ENCODE measurements around the gene ZSCAN12. TPM values are rescaled to one million over a fixed set of nuclear protein-coding genes. Genes with fewer than 3 reads are reported as not detected.
A peak's percentile ranks its signal among the peaks of the same experiment; 100 is the strongest.

Gene ZSCAN12
- total and polyA plus RNA-seq, 2 of the 13 experiments (the other 11 are each of a cell fraction or from before 2014, with no cell fraction given) = 2.8 to 8.9 TPM

DNA sequence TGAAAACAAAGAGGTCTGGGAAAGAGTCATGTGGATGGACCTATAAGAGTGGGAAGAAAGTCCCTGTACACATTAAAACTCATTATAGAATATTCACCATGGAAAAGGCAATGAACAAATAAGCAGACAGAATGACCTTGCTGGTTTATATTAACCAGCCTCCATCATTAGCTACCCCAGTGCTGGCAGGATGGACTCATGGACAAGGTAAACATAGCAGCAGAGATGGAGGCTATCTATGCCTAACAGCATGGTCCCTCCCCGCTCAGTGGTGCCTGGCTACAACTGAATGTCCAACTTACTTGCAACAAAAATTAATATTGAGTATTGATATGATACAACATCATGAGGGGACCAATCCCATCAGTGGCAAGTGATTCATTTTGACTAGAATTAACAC lies 54.3 kb downstream of the ZSCAN12 start (continued):
- TF ChIP-seq TIGD3 (CRISPR knock-in tag; IDR thresholded peaks at IDR 0.05; ENCODE audit: borderline replicate concordance) (no peak), TARDBP (CRISPR knock-in tag; IDR thresholded peaks at IDR 0.05) (peak; percentile 39), ZNF264 (CRISPR knock-in tag; IDR thresholded peaks at IDR 0.05) (0 out of 2 replicates have a peak, but pooled peaks have one; percentile 59), TOE1 (CRISPR knock-in tag; IDR thresholded peaks at IDR 0.05) (no peak), PAXIP1 (CRISPR knock-in tag; conservative IDR thresholded peaks at IDR 0.05) (peak; percentile 73), ZNF574 (CRISPR knock-in tag; IDR thresholded peaks at IDR 0.05) (peak; percentile 95), HNF4A (CRISPR knock-in tag; IDR thresholded peaks at IDR 0.05) (peak; percentile 56; the same call in 1 of the 2 replicates), ZNF761 (CRISPR knock-in tag; conservative IDR thresholded peaks at IDR 0.05) (no peak)
- TF ChIP-seq, protein P1, sequence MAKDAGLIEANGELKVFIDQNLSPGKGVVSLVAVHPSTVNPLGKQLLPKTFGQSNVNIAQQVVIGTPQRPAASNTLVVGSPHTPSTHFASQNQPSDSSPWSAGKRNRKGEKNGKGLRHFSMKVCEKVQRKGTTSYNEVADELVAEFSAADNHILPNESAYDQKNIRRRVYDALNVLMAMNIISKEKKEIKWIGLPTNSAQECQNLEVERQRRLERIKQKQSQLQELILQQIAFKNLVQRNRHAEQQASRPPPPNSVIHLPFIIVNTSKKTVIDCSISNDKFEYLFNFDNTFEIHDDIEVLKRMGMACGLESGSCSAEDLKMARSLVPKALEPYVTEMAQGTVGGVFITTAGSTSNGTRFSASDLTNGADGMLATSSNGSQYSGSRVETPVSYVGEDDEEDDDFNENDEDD (CRISPR knock-in tag; IDR thresholded peaks at IDR 0.05; ENCODE audit: borderline replicate concordance) = no peak
- TF ChIP-seq, protein P2, sequence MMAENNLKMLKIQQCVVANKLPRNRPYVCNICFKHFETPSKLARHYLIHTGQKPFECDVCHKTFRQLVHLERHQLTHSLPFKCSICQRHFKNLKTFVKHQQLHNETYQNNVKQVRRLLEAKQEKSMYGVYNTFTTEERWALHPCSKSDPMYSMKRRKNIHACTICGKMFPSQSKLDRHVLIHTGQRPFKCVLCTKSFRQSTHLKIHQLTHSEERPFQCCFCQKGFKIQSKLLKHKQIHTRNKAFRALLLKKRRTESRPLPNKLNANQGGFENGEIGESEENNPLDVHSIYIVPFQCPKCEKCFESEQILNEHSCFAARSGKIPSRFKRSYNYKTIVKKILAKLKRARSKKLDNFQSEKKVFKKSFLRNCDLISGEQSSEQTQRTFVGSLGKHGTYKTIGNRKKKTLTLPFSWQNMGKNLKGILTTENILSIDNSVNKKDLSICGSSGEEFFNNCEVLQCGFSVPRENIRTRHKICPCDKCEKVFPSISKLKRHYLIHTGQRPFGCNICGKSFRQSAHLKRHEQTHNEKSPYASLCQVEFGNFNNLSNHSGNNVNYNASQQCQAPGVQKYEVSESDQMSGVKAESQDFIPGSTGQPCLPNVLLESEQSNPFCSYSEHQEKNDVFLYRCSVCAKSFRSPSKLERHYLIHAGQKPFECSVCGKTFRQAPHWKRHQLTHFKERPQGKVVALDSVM (CRISPR knock-in tag; IDR thresholded peaks at IDR 0.05) = 0 out of 2 replicates have a peak, but pooled peaks have one; percentile 12
- TF ChIP-seq, protein P3, sequence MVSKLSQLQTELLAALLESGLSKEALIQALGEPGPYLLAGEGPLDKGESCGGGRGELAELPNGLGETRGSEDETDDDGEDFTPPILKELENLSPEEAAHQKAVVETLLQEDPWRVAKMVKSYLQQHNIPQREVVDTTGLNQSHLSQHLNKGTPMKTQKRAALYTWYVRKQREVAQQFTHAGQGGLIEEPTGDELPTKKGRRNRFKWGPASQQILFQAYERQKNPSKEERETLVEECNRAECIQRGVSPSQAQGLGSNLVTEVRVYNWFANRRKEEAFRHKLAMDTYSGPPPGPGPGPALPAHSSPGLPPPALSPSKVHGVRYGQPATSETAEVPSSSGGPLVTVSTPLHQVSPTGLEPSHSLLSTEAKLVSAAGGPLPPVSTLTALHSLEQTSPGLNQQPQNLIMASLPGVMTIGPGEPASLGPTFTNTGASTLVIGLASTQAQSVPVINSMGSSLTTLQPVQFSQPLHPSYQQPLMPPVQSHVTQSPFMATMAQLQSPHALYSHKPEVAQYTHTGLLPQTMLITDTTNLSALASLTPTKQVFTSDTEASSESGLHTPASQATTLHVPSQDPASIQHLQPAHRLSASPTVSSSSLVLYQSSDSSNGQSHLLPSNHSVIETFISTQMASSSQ (IDR thresholded peaks at IDR 0.05; ENCODE audit: low read depth) = peak; percentile 74
- TF ChIP-seq, protein P3 (CRISPR knock-in tag; IDR thresholded peaks at IDR 0.05; ENCODE audit: borderline replicate concordance) = peak; percentile 70; the same call in 1 of the 2 replicates

Data from HepG2 (cell line).